Endothelial cell (in vitro differentiated cells): Measurements from ENCODE around the gene SLC43A3. TPM values are rescaled to one million over a fixed set of nuclear protein-coding genes. Genes with fewer than 3 reads are reported as not detected.

ENCODE experiments used
- DNase-seq: peaks from one replicate; pipeline ENCODE4 v3.0.0; 2021; ENCODE audit warnings: low spot score
- H3K27ac Mint-ChIP-seq: one replicate; pipeline ENCODE4 v1.8.0; 2021; ENCODE audit warnings: mixed read lengths, inconsistent platforms; ENCODE audit not compliant: unreplicated experiment
- H3K27me3 Mint-ChIP-seq: one replicate; pipeline ENCODE4 v1.8.0; 2021; ENCODE audit warnings: mild to moderate bottlenecking, moderate library complexity, mixed read lengths, inconsistent platforms; ENCODE audit not compliant: unreplicated experiment
- H3K36me3 Mint-ChIP-seq: one replicate; pipeline ENCODE4 v1.8.0; 2021; ENCODE audit warnings: mild to moderate bottlenecking, low read depth, mixed read lengths, inconsistent platforms; ENCODE audit not compliant: unreplicated experiment
- H3K4me1 Mint-ChIP-seq: one replicate; pipeline ENCODE4 v1.8.0; 2021; ENCODE audit warnings: mild to moderate bottlenecking, mixed read lengths, inconsistent platforms; ENCODE audit not compliant: unreplicated experiment
- H3K4me3 Mint-ChIP-seq: one replicate; pipeline ENCODE4 v1.8.0; 2021; ENCODE audit warnings: mild to moderate bottlenecking, mixed read lengths, inconsistent platforms; ENCODE audit not compliant: unreplicated experiment
- H3K9me3 Mint-ChIP-seq: one replicate; pipeline ENCODE4 v1.8.0; 2021; ENCODE audit warnings: mixed read lengths, inconsistent platforms; ENCODE audit not compliant: unreplicated experiment
- total RNA-seq: library from RNA; stranded (reverse); fragmentation: NEBNext Ultra II Directional; extraction: Animal tissue kit (Norgen Biotek cat#: 25700); gene quantifications from one replicate; pipeline ENCODE4 v1.2.1, GENCODE V29; 2021; ENCODE audit not compliant: unreplicated experiment
- TF ChIP-seq, protein P1 (sequence below): fragments of 200-600 bp; sonication (generic); IDR thresholded peaks from one replicate; pipeline ENCODE4 v1.5.0; 2021; ENCODE audit warnings: antibody characterized with exemption; ENCODE audit not compliant: unreplicated experiment

Gene SLC43A3
- total RNA-seq, 1 donor from 2014 or later = 17.5 TPM

DNA sequence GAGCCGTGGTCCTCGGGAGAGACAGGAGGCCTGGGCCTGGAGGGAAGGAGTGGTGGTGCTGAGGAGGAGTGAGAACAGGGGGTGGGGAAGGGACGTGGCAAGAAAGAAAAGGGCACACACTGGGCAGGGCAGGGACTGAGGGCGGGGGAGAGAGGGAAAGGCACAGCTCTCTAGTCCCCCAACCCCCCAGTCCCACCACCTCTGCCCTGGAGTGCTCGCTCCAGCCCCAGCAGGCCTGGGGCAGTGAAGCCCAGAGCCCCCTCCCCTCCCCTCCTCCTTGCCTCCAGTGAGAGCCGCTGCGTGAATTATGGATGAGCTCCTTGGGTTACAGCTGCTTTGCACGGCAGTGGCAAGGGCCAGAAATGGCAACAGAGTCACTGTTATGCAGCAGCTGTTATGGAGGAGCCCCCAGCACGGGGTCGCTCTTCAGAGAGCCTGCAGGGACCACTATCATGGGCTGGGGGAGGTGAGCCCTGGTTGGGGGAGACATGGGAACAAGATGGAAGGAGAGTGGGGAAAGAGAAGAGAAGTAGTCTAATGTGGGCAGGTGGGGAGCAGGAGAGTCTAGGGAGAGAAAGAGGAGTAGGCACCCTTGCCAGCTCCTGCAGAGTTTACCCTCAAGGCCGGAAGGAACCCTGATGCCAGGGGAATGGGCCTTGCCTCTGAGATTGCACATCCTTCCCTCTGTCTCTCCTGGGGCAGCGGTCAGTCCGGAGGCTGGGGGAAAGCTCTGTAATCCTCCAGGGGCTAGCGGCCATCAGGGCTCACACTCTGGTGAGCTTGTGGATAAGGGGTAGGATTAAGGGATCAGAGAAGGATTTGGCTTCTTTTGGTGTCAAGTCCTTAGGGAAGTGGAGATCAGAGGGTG is 37.0 kb upstream of the SLC43A3 start:
- peaks cover 11% of the 10 kb centered on the region for H3K4me1 Mint-ChIP-seq

DNA sequence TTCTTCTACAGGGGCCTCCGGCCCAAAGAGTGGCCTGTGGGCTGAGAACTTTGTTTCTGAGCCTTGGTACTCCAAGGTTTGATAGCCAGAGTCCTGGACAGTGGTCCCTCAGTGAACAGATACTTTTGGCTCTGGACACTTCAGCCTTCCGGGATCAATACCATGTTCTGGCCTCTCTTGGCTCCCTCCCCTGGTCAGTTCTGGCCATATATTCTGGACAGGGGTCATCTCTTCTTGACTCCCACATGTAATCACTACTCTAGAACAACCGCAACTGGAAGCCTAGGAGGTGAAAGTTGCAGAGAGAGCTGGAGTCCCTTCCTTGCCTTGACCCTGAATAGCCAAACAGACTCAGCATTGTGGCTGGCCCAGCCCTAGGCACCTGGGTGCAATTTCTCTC is 35.7 kb upstream of the SLC43A3 start:
- no peak for DNase-seq
- H3K4me1 Mint-ChIP-seq = peaks cover 15% of the 10 kb centered on the region
- H3K27ac Mint-ChIP-seq = no peak overlapping the region
- H3K9me3 Mint-ChIP-seq = no peaks in the 10 kb centered on the region
- no peaks in the 10 kb centered on the region for H3K36me3 Mint-ChIP-seq
- TF ChIP-seq, protein P1, sequence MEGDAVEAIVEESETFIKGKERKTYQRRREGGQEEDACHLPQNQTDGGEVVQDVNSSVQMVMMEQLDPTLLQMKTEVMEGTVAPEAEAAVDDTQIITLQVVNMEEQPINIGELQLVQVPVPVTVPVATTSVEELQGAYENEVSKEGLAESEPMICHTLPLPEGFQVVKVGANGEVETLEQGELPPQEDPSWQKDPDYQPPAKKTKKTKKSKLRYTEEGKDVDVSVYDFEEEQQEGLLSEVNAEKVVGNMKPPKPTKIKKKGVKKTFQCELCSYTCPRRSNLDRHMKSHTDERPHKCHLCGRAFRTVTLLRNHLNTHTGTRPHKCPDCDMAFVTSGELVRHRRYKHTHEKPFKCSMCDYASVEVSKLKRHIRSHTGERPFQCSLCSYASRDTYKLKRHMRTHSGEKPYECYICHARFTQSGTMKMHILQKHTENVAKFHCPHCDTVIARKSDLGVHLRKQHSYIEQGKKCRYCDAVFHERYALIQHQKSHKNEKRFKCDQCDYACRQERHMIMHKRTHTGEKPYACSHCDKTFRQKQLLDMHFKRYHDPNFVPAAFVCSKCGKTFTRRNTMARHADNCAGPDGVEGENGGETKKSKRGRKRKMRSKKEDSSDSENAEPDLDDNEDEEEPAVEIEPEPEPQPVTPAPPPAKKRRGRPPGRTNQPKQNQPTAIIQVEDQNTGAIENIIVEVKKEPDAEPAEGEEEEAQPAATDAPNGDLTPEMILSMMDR = no peak
- H3K4me3 Mint-ChIP-seq = no peak overlapping the region
- H3K27me3 Mint-ChIP-seq = peaks cover 31% of the 10 kb centered on the region

More for the DNA sequence above, 37.0 kb upstream of the SLC43A3 start:
- Mint-ChIP-seq H3K36me3 (no peaks in the 10 kb centered on the region), H3K27ac (no peak overlapping the region), H3K4me3 (no peak overlapping the region), H3K27me3 (peaks cover 29% of the 10 kb centered on the region), H3K9me3 (no peaks in the 10 kb centered on the region)
- no peak for DNase-seq
- TF ChIP-seq, protein P1 = no peak

DNA sequence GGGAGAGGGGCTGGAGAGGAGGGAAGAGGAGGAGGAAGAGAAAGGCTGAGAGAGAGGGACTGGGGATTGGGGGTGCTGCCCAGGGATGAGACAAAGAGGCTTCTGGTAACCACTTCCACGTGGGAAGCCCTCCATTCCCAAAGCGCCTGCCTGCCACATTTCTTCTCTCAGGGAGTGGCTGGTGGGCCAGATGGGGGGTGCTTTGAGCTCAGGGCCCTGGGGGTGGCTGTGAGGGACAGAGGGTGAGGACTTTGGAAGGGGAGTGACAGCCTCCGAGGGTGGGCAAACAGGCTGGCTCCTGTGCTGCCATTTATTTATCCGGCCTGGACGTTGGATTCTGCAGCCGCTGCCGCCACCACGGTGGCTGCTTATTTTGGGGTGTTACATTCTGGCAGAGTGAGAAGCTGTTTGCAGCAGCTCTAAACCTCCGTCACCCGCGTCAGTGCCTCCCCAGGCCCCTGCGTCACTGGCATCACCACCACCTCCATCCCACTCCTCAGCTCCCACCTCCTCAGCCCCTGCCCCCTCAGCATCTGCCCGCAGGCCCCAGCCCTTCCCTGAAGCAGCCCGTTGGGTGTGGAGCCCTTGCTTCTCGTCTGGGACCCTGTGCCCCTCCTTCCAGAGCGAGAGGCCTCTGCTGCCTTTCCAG is 35.0 kb upstream of the SLC43A3 start:
- TF ChIP-seq, protein P1 = no peak
- H3K4me3 Mint-ChIP-seq = no peak overlapping the region
- DNase-seq = no peak
- no peak overlapping the region for H3K27ac Mint-ChIP-seq
- H3K27me3 Mint-ChIP-seq = peaks cover 35% of the 10 kb centered on the region
- H3K36me3 Mint-ChIP-seq = no peaks in the 10 kb centered on the region
- peaks cover 19% of the 10 kb centered on the region for H3K4me1 Mint-ChIP-seq
- H3K9me3 Mint-ChIP-seq = no peaks in the 10 kb centered on the region

DNA sequence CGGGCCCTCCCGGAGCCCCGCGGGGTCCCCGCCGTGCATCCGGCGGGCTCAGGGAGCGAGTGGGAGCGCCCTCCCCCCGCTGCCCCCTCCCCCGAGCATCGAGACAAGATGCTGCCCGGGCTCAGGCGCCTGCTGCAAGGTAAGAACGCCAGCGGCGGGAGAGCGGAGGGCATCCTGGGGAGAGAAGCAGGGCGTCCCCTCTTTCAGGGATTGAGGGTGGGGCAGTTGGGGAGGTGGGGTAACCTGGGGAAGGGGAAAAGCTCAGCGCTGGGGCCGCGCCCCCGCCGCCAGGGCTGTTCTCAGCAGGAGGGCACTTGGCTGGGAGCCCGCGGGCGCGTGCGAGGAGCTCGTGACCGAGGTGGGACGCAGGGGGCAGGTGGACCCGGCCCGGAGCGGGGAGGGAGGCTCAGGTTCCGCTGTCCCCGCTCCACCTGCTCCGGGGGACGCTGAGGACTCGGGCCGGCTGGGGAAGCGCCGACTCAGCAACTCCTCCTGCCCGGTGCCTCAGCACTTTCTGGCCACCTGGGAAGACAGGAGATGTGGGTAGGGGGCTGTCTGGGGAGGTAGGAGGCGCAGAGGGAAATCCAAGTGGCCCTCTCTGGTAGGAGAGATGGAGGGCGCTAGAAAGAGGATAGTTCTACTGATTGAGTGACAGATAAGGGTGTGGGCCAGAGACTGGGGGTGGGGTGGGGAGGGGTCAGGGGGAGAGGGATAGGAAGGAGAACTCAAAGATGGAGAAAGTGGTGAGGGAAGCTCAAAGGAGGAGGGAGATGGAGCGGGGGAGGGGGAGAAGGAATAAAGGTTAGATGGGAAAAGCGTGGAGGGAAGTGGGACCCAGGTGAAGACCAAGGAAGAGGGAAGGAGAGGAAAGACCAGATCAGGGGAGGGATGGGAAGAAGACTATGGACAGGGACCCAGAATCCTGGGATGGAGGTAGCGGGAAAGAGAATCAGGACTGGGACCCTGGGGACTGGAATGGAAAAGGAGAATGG is 34.1 kb upstream of the SLC43A3 start:
- peak overlapping the region; percentile 63 for H3K4me3 Mint-ChIP-seq
- H3K9me3 Mint-ChIP-seq = no peaks in the 10 kb centered on the region
- no peaks in the 10 kb centered on the region for H3K36me3 Mint-ChIP-seq
- no peak for DNase-seq
- TF ChIP-seq, protein P1 = no peak
- H3K4me1 Mint-ChIP-seq = peaks cover 21% of the 10 kb centered on the region
- H3K27ac Mint-ChIP-seq = no peak overlapping the region
- peaks cover 37% of the 10 kb centered on the region for H3K27me3 Mint-ChIP-seq
